SK-N-SH (cell line): ENCODE results near the gene CIBAR2. TPM values are rescaled to one million over a fixed set of nuclear protein-coding genes. Genes with fewer than 3 reads are reported as not detected.

Source experiments
- CTCF ChIA-PET: fragments of 300-600, 350-600 bp; formaldehyde crosslinking; extraction: SDS; loops from one replicate; lab custom pipeline; 2021; lab: Yijun Ruan, JAX
- POLR2A ChIA-PET: fragments of 350-600 bp; sonication (Branson Sonifier 250); formaldehyde crosslinking; extraction: SDS; loops from one replicate; lab custom pipeline; 2020; ENCODE audit warnings: antibody characterized with exemption, inconsistent platforms; lab: Yijun Ruan, JAX
- DNase-seq: peaks from one replicate; pipeline ENCODE4 v3.0.0; 2012
- H2AFZ ChIP-seq: fragments of 200-600 bp; sonication (generic); 2 replicates; pipeline ENCODE4 v1.8.1; 2016; ENCODE audit warnings: antibody characterized with exemption, mild to moderate bottlenecking, low read depth
- H3F3A ChIP-seq: fragments of 200-600 bp; sonication (generic); replicated peaks from 2 replicates; pipeline ENCODE3; 2016; ENCODE audit warnings: antibody characterized with exemption, mild to moderate bottlenecking; ENCODE audit not compliant: insufficient read depth
- H3K27ac ChIP-seq, 2 experiments: fragments of 200-500 bp in 1 of 2; fragments of 200-600 bp in 1 of 2; sonication (Bioruptor generic) in 1 of 2; sonication (generic), shearing (Covaris generic) in 1 of 2; 2 replicates each; pipeline versions ENCODE4 v1.5.1 to v1.6.1; 2014 to 2016; ENCODE audit warnings: low read depth in 2 of 2, inconsistent platforms in 1 of 2, low read length in 1 of 2, mild to moderate bottlenecking in 1 of 2, mixed read lengths in 1 of 2
- H3K27me3 ChIP-seq: fragments of 200-600 bp; sonication (generic), shearing (Covaris generic); 2 replicates; pipeline ENCODE4 v1.6.1; 2016; ENCODE audit warnings: mixed run types; ENCODE audit not compliant: insufficient read depth
- H3K36me3 ChIP-seq, 2 experiments: fragments of 200-500 bp in 1 of 2; fragments of 200-600 bp in 1 of 2; sonication (Bioruptor generic) in 1 of 2; sonication (generic) in 1 of 2; replicated peaks in 1 of 2; 2 replicates each; pipeline versions ENCODE3 to v1.5.1; 2014 to 2016; ENCODE audit warnings: low read length in 1 of 2, mild to moderate bottlenecking in 1 of 2; ENCODE audit not compliant: insufficient read depth in 2 of 2, control insufficient read depth in 1 of 2
- H3K4me1 ChIP-seq, 2 experiments: fragments of 200-500 bp in 1 of 2; fragments of 200-600 bp in 1 of 2; sonication (Bioruptor generic) in 1 of 2; sonication (generic), shearing (Covaris generic) in 1 of 2; 2 replicates each; pipeline versions ENCODE4 v1.5.1 to v1.6.1; 2014 to 2016; ENCODE audit warnings: low read depth in 1 of 2, low read length in 1 of 2, mixed run types in 1 of 2; ENCODE audit not compliant: insufficient read depth in 2 of 2, control insufficient read depth in 1 of 2
- H3K4me2 ChIP-seq: fragments of 200-600 bp; sonication (generic), shearing (Covaris generic); 2 replicates; pipeline ENCODE4 v1.6.1; 2017; ENCODE audit warnings: mixed run types
- H3K4me3 ChIP-seq, 2 experiments: fragments of 200-500 bp in 1 of 2; fragments of 200-600 bp in 1 of 2; sonication (Bioruptor generic) in 1 of 2; sonication (generic), shearing (Covaris generic) in 1 of 2; 2 replicates each; pipeline versions ENCODE4 v1.5.1 to v1.8.1; 2014 to 2016; ENCODE audit warnings: low read depth in 2 of 2, inconsistent platforms in 1 of 2, low read length in 1 of 2, mild to moderate bottlenecking in 1 of 2, mixed read lengths in 1 of 2, moderate library complexity in 1 of 2
- H3K79me2 ChIP-seq: fragments of 200-600 bp; sonication (generic); 2 replicates; pipeline ENCODE4 v1.8.1; 2017; ENCODE audit warnings: mild to moderate bottlenecking; ENCODE audit not compliant: insufficient read depth
- H3K9ac ChIP-seq: fragments of 200-600 bp; sonication (generic); 2 replicates; pipeline ENCODE4 v1.6.1; 2017; ENCODE audit warnings: mixed run types
- H3K9me2 ChIP-seq: fragments of 200-600 bp; sonication (generic); 2 replicates; pipeline ENCODE4 v1.6.1; 2017; ENCODE audit warnings: mixed run types
- H3K9me3 ChIP-seq: fragments of 200-600 bp; sonication (generic); 2 replicates; pipeline ENCODE4 v1.6.1; 2017; ENCODE audit warnings: mixed run types, mild to moderate bottlenecking, moderate library complexity
- H4K20me1 ChIP-seq: fragments of 200-600 bp; sonication (generic); 2 replicates; pipeline ENCODE4 v1.6.1; 2017; ENCODE audit warnings: mild to moderate bottlenecking, mixed run types; ENCODE audit not compliant: insufficient read depth
- ELF1 ChIP-seq: IDR thresholded peaks from 2 replicates; pipeline ENCODE4 v1.4.0; 2012
- EP300 ChIP-seq, 2 experiments: IDR thresholded peaks; 2 replicates each; pipeline versions ENCODE4 v1.4.0 to v1.6.1; 2012; ENCODE audit warnings: borderline replicate concordance in 1 of 2, low read depth in 1 of 2, low read length in 1 of 2
- IRF3 ChIP-seq: fragments of 150-350 bp; IDR thresholded peaks from 2 replicates; pipeline ENCODE4 v1.6.1; 2016; ENCODE audit warnings: mild to moderate bottlenecking, low read depth, low read length
- JUND ChIP-seq: IDR thresholded peaks from 2 replicates; pipeline ENCODE4 v1.4.0; 2012
- MAX ChIP-seq: IDR thresholded peaks from 2 replicates; pipeline ENCODE4 v1.4.0; 2012; ENCODE audit warnings: low read depth
- MEF2A ChIP-seq: IDR thresholded peaks from 2 replicates; pipeline ENCODE4 v1.4.0; 2012; ENCODE audit warnings: low read depth, borderline replicate concordance
- NRF1 ChIP-seq: IDR thresholded peaks from 2 replicates; pipeline ENCODE4 v1.6.1; 2012; ENCODE audit warnings: low read depth, mild to moderate bottlenecking, low read length
- RAD21 ChIP-seq: IDR thresholded peaks from 2 replicates; pipeline ENCODE4 v1.6.1; 2012; ENCODE audit warnings: mild to moderate bottlenecking, low read length
- RCOR1 ChIP-seq: fragments of 150-350 bp; IDR thresholded peaks from 2 replicates; pipeline ENCODE4 v1.6.1; 2017; ENCODE audit warnings: antibody characterized with exemption, low read length
- RXRA ChIP-seq: IDR thresholded peaks from 2 replicates; pipeline ENCODE4 v1.4.0; 2012; ENCODE audit warnings: low read depth, mild to moderate bottlenecking, borderline replicate concordance
- TAF1 ChIP-seq: IDR thresholded peaks from 2 replicates; pipeline ENCODE4 v1.6.1; 2012; ENCODE audit warnings: low read depth, mild to moderate bottlenecking, low read length, moderate library complexity, borderline replicate concordance
- TCF12 ChIP-seq: IDR thresholded peaks from 2 replicates; pipeline ENCODE4 v1.4.0; 2012
- TEAD4 ChIP-seq: IDR thresholded peaks from 2 replicates; pipeline ENCODE4 v1.4.0; 2012; ENCODE audit warnings: mild to moderate bottlenecking, borderline replicate concordance; ENCODE audit not compliant: insufficient read depth
- USF1 ChIP-seq: IDR thresholded peaks from 2 replicates; pipeline ENCODE4 v1.4.0; 2012; ENCODE audit warnings: low read depth, borderline replicate concordance
- ZBTB33 ChIP-seq: IDR thresholded peaks from 2 replicates; pipeline ENCODE4 v1.4.0; 2012; ENCODE audit warnings: low read depth, borderline replicate concordance
- WGBS: methylation state at CpG from one replicate; pipeline ENCODE4 v1.1.6; 2017; ENCODE audit warnings: low lambda C conversion rate; 5-methylcytosine and 5-hydroxymethylcytosine counted together
- polyA plus RNA-seq, 3 experiments: library from polyadenylated mRNA; depleted of rRNA; stranded (reverse); fragments of >200 nt; gene quantifications; 2 replicates each; pipeline ENCODE4 v1.2.3, GENCODE V29; 2012

CIBAR2 gene
- polyA plus RNA-seq, 1 of the 3 experiments (the other 2 are of a cell fraction) = 0.15 TPM

- no peaks in the 10 kb centered on the region for H3K79me2 ChIP-seq
- no peaks in the 10 kb centered on the region for H3K27me3 ChIP-seq
- H3K36me3 ChIP-seq = no peaks in the 10 kb centered on the region
- no peaks in the 10 kb centered on the region for H4K20me1 ChIP-seq
- no peak overlapping the region for H2AFZ ChIP-seq
- no peak overlapping the region for H3K4me2 ChIP-seq
- TF ChIP-seq RCOR1 = no peak
- no peak for TF ChIP-seq JUND
- TF ChIP-seq TEAD4 = no peak
- TF ChIP-seq RXRA = no peak
- no peak for TF ChIP-seq IRF3
- no peak for TF ChIP-seq ZBTB33
- TF ChIP-seq USF1 = no peak
- TF ChIP-seq ELF1 = no peak
- TF ChIP-seq TAF1 = no peak
- TF ChIP-seq MAX = no peak
- no peaks in the 10 kb centered on the region for H3K9me2 ChIP-seq
- peaks cover 8 to 17% of the 10 kb centered on the region in 2 experiments; a peak in 3 of 4 replicates for H3K4me1 ChIP-seq
- 96% methylated on average over 8 of the region's 8 CpGs for WGBS
- peaks cover 14% of the 10 kb centered on the region for H3F3A ChIP-seq
- H3K9ac ChIP-seq = no peak overlapping the region
- no peak for DNase-seq
- CTCF ChIA-PET = no interaction called here
- no peak overlapping the region for H3K27ac ChIP-seq
- no peak overlapping the region for H3K4me3 ChIP-seq
- POLR2A ChIA-PET = no interaction called here
- no peaks in the 10 kb centered on the region for H3K9me3 ChIP-seq
Observed at GRCh38 chr16:85051683-85052082, 60.6 kb downstream of the CIBAR2 start.

GRCh38 chr16:85051067-85051581, 61.1 kb downstream of the CIBAR2 start:
- Histone ChIP-seq H2AFZ (no peak overlapping the region), H3K9me3 (no peaks in the 10 kb centered on the region)
- TF ChIP-seq RXRA (no peak), MEF2A (no peak), EP300 (IDR thresholded peaks at IDR 0.05; ENCODE audit: borderline replicate concordance in 1 of 2, low read depth in 1 of 2, low read length in 1 of 2) (no peak), TCF12 (no peak), NRF1 (no peak), RAD21 (peak; percentile 14; the same call in 1 of the 2 replicates)
- TF ChIP-seq, all 33 proteins: peak for 1
- WGBS = 77% methylated on average over 8 of the region's 8 CpGs
- H3K9ac ChIP-seq = no peak overlapping the region
- H3K9me2 ChIP-seq = no peaks in the 10 kb centered on the region
- no peak for DNase-seq
- ChIA-PET CTCF (interaction anchor here (0.6 kb wide), 1 partner anchor 64 kb away, joined by 4 read pairs; no protein-coding TSS in a partner anchor), POLR2A (no interaction called here)
- H3K27me3 ChIP-seq = no peaks in the 10 kb centered on the region
- peaks cover 8 to 13% of the 10 kb centered on the region in 2 experiments; a peak in 3 of 4 replicates for H3K4me1 ChIP-seq
- no peaks in the 10 kb centered on the region for H3K36me3 ChIP-seq
- H4K20me1 ChIP-seq = no peaks in the 10 kb centered on the region
- H3K4me3 ChIP-seq = no peak overlapping the region
- H3K79me2 ChIP-seq = no peaks in the 10 kb centered on the region
- H3K27ac ChIP-seq = no peak overlapping the region; a peak in 1 of 4 replicates
- H3K4me2 ChIP-seq = no peak overlapping the region; the same call in 1 of the 2 replicates
- H3F3A ChIP-seq = peaks cover 14% of the 10 kb centered on the region
